ENCODE measurements around the gene ATMIN. TPM values are rescaled to one million over a fixed set of nuclear protein-coding genes. Genes with fewer than 3 reads are reported as not detected.
A peak's percentile ranks its signal among the peaks of the same experiment; 100 is the strongest.

ATMIN gene
- total and polyA plus RNA-seq, 2 of the 13 experiments (the other 11 are each of a cell fraction or from before 2014, with no cell fraction given): 34.6 to 60.4 TPM

DNA sequence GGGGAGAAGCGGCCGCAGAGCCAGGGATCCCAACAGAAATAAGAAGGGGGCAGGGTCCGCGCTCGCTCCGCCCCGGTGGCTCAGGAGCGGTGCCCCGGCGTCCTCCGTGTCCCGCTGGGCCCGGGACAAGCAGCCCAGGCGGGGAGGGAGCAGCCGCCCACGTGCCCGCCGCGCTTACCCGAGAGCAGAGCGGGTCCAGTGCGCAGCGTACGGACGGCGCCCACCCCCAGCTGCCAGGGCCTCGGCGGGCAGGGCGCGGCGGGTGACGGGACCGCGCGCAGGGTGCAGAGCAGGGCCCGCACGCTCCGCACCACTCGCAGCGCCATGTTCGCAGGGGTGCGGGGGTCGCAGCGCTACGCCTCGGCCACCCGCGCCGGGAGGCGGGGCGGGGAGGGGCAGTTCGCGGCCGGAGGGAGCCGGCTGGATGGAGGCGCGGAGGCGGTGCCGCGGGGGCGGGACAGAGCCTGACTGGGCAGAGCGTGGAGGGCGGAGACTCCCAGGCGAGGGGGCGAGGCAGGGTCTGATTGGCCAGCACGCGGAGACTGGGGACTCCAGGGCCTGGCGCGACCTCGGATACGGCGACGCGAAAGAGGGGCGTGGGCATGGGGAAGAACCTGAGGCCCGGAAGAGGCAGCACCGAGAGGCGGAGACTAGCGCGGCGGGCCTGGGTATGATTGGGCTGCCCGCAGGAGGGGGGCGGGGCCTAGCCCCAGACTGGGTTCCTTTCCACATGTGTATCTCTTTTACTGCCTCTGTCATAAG is 60.5 kb downstream of the ATMIN start, which contains the start of gene GCSH (continued):
- peak; percentile 89; the same call in 1 of the 2 replicates for TF ChIP-seq MXD1 (CRISPR knock-in tag; IDR thresholded peaks at IDR 0.05)
- TF ChIP-seq SIN3B (IDR thresholded peaks at IDR 0.05; ENCODE audit: low read length): no peak
- TF ChIP-seq SP5 (CRISPR knock-in tag; IDR thresholded peaks at IDR 0.05; ENCODE audit: borderline replicate concordance, low read depth): peak; percentile 89
- peak; percentile 81 for TF ChIP-seq ZNF431 (CRISPR knock-in tag; IDR thresholded peaks at IDR 0.05; ENCODE audit: borderline replicate concordance, low read depth)
- no peak for TF ChIP-seq HOXA7 (CRISPR knock-in tag; IDR thresholded peaks at IDR 0.05)
- TF ChIP-seq ARNTL (CRISPR knock-in tag; IDR thresholded peaks at IDR 0.05): peak; percentile 83; the same call in 1 of the 2 replicates
- TF ChIP-seq POLR2A (IDR thresholded peaks at IDR 0.05; ENCODE audit: insufficient read depth in 1 of 2, low read depth in 2 of 2, low read length in 2 of 2): peak; percentile 67 to 82; a peak in 3 of 4 replicates
- TF ChIP-seq, protein P1, sequence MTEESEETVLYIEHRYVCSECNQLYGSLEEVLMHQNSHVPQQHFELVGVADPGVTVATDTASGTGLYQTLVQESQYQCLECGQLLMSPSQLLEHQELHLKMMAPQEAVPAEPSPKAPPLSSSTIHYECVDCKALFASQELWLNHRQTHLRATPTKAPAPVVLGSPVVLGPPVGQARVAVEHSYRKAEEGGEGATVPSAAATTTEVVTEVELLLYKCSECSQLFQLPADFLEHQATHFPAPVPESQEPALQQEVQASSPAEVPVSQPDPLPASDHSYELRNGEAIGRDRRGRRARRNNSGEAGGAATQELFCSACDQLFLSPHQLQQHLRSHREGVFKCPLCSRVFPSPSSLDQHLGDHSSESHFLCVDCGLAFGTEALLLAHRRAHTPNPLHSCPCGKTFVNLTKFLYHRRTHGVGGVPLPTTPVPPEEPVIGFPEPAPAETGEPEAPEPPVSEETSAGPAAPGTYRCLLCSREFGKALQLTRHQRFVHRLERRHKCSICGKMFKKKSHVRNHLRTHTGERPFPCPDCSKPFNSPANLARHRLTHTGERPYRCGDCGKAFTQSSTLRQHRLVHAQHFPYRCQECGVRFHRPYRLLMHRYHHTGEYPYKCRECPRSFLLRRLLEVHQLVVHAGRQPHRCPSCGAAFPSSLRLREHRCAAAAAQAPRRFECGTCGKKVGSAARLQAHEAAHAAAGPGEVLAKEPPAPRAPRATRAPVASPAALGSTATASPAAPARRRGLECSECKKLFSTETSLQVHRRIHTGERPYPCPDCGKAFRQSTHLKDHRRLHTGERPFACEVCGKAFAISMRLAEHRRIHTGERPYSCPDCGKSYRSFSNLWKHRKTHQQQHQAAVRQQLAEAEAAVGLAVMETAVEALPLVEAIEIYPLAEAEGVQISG (CRISPR knock-in tag; IDR thresholded peaks at IDR 0.05): peak; percentile 77
- peak; percentile 48; the same call in 1 of the 2 replicates for TF ChIP-seq ZNF24 (IDR thresholded peaks at IDR 0.05)
- TF ChIP-seq, protein P2, sequence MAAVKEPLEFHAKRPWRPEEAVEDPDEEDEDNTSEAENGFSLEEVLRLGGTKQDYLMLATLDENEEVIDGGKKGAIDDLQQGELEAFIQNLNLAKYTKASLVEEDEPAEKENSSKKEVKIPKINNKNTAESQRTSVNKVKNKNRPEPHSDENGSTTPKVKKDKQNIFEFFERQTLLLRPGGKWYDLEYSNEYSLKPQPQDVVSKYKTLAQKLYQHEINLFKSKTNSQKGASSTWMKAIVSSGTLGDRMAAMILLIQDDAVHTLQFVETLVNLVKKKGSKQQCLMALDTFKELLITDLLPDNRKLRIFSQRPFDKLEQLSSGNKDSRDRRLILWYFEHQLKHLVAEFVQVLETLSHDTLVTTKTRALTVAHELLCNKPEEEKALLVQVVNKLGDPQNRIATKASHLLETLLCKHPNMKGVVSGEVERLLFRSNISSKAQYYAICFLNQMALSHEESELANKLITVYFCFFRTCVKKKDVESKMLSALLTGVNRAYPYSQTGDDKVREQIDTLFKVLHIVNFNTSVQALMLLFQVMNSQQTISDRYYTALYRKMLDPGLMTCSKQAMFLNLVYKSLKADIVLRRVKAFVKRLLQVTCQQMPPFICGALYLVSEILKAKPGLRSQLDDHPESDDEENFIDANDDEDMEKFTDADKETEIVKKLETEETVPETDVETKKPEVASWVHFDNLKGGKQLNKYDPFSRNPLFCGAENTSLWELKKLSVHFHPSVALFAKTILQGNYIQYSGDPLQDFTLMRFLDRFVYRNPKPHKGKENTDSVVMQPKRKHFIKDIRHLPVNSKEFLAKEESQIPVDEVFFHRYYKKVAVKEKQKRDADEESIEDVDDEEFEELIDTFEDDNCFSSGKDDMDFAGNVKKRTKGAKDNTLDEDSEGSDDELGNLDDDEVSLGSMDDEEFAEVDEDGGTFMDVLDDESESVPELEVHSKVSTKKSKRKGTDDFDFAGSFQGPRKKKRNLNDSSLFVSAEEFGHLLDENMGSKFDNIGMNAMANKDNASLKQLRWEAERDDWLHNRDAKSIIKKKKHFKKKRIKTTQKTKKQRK (IDR thresholded peaks at IDR 0.05; ENCODE audit: low read length): no peak
- TF ChIP-seq ZNF580 (CRISPR knock-in tag; IDR thresholded peaks at IDR 0.05; ENCODE audit: borderline replicate concordance, low read depth): 0 out of 2 replicates have a peak, but pooled peaks have one; percentile 21
- TF ChIP-seq ZNF761 (CRISPR knock-in tag; conservative IDR thresholded peaks at IDR 0.05): peak; percentile 56; the same call in 1 of the 2 replicates
- no peak for TF ChIP-seq HNF1B (CRISPR knock-in tag; IDR thresholded peaks at IDR 0.05)
- TF ChIP-seq TCF12 (IDR thresholded peaks at IDR 0.05): no peak
- no peak for TF ChIP-seq TCF12 (CRISPR knock-in tag; IDR thresholded peaks at IDR 0.05)
- peak; percentile 74; the same call in 1 of the 2 replicates for TF ChIP-seq ZFP90 (CRISPR knock-in tag; IDR thresholded peaks at IDR 0.05; ENCODE audit: borderline replicate concordance)
- no peak for TF ChIP-seq NR2F6 (IDR thresholded peaks at IDR 0.05)
- no peak; the same call in 1 of the 2 replicates for TF ChIP-seq NR2F6 (CRISPR knock-in tag; IDR thresholded peaks at IDR 0.05)
- peak; percentile 79; the same call in 1 of the 3 replicates for TF ChIP-seq MXI1 (IDR thresholded peaks at IDR 0.05; ENCODE audit: borderline replicate concordance, low read depth, low read length)
- no peak for TF ChIP-seq MTF1 (CRISPR knock-in tag; IDR thresholded peaks at IDR 0.05)
- TF ChIP-seq ZNF558 (CRISPR knock-in tag; IDR thresholded peaks at IDR 0.05; ENCODE audit: borderline replicate concordance): peak; percentile 93; the same call in 1 of the 2 replicates
- peak; percentile 94 for TF ChIP-seq ARNT2 (CRISPR knock-in tag; IDR thresholded peaks at IDR 0.05; ENCODE audit: low read depth)
